Prostate gland (tissue), 2 donors: ENCODE data around the gene KCNJ15.

Experiments
- CTCF ChIP-seq, 4 experiments: fragments of 200-600 bp in 2 of 4; fragments of 450-650 bp in 2 of 4; sonication (generic) in 2 of 4; IDR thresholded peaks; 1 replicate in 3 of 4; 2 replicates in 1 of 4; pipeline ENCODE4 v1.5.1; 2016 to 2019; ENCODE audit warnings: antibody characterized with exemption in 4 of 4, mild to moderate bottlenecking in 2 of 4, moderate library complexity in 2 of 4
- POLR2A ChIP-seq: fragments of 450-650 bp; IDR thresholded peaks from one replicate; pipeline ENCODE4 v1.6.1; 2016; ENCODE audit warnings: antibody characterized with exemption, mild to moderate bottlenecking
- POLR2AphosphoS5 ChIP-seq: sonication (generic); formaldehyde crosslinking; IDR thresholded peaks from one replicate; pipeline ENCODE4 v1.6.1; 2017; ENCODE audit warnings: antibody characterized with exemption

GRCh38 chr21:38293765-38294164 is 37.0 kb downstream of the KCNJ15 start:
- TF ChIP-seq CTCF (IDR thresholded peaks at IDR 0.05): no peak
- TF ChIP-seq POLR2A: no peak
- no peak for TF ChIP-seq POLR2AphosphoS5
